SH-SY5Y (cell line): ENCODE data around the gene KCND2.

ENCODE experiments used
- GATA2 ChIP-seq: IDR thresholded peaks from 2 replicates; pipeline ENCODE4 v1.6.1; 2011; ENCODE audit warnings: mild to moderate bottlenecking, low read depth, low read length
- GATA3 ChIP-seq: IDR thresholded peaks from 2 replicates; pipeline ENCODE4 v1.6.1; 2011; ENCODE audit warnings: low read depth, mild to moderate bottlenecking, low read length, moderate library complexity

The KCND2 gene

DNA sequence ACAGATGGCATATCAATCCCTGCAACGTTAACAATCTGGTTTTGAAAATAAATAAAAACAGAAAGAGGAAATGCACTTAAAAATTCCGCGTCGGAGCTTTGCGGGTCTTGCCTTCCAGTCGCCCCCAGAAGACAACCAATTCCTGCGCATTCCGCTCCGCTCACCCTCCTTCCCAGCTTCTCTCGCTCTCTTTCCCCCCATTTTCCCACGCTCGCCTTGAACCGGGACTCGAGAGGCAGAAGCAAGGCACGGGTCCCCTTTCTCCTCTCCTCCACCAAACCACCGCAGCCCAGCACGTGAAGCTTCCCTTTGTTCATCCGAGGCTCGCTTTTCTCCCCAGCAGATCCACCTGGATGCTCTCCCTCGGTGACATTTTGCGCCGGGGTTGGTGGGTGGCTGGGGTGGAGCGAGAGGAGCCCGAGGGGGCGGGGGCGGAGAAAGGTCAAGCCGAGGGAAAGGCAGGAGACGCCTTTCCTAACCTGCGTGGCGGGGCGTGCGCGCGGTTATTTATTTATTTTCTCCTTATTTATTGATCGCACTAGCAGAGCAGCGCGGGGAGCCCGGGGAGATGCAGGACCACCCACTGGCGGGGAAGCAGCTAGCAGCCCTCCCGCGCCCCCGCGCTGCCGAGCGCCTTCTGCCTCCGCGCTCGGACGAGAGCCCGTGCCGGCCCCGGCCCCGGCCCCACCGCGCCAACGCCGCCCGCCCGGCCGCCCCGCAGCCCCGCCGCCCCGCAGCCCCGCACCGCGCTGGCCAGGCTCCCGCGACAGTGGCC lies at the start of gene KCND2:
KCND2 (plus strand) TSS at position 475 of the 775 bp plus-strand sequence.
- TF ChIP-seq GATA3 (no peak), GATA2 (no peak)

DNA sequence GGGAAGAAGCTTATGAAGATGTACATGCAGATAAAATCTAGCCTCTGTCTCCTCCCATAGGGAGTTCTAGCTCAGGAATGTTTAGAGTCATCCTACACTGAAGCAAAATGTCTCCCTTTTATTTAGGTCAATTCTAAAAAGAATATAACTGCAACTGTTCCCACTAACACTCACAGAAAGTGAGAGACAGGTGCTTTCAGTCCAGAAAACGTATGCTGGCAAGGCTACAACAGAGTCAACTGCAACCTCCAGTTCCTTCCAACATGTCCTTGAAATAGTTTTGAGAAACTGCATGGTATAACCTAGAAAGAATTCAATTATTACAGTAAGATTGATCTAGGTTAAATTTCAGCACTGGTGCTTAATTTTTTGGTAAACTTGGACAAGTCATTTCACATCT lies 46.8 kb upstream of the KCND2 start:
- TF ChIP-seq GATA2 (no peak), GATA3 (no peak)

DNA sequence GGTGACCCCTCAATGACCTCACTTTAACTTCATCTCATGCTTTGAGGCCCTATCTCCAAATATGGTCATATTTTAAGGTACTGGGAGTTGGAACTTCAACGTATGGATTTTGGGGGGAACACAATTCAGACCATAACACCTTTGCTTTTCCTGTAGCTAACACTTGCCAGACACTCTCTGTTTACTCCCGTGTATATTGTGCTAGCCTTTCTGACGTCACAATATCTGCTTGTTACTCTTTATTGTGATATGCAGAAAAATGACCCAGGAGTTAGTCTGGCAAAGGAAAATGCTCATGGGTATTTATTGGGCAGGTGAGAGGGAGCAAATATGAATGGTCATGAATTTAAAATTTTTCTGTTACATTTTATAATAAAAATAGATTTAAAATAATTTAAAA lies 45.7 kb upstream of the KCND2 start:
- TF ChIP-seq GATA2: no peak

DNA sequence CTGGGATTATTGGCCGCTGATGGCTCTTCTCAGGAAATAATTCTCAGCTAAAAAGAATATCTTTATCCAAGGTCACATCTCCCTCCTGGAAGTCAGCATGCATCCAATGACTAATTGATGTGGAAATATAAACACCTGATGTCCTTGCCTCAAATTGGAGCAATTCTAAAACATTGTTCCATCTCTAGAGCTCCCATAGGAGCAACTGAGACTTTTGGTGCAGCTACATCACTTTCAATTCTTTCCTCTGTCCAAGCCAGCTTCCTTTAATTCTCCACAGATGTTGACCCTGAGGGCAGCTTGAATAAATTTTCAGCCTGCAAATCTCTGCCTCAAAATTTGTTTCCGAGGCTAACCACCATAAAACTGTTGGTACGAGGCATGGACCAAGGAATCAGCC lies 43.9 kb upstream of the KCND2 start:
- TF ChIP-seq GATA3 (no peak), GATA2 (no peak)

DNA sequence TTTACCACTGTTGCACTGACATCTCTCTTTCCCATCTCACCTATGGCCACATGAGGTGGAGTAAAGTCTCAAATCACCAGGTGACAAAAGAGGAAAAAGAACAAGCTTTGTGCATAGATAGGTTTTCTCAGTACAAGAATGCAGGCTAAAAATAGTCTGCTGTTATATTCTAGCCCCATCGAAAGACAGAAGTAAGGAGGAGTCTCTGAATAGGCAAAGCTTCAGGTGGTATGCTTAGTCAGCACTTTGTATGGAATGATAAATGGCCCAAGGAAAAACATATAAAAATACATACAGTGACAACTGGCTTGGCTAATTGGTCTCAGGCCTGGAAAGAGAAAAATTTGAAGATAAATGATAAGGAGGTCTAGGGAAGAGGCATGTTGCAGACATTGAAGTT lies 39.6 kb upstream of the KCND2 start:
- TF ChIP-seq GATA3: no peak
- TF ChIP-seq GATA2: no peak

DNA sequence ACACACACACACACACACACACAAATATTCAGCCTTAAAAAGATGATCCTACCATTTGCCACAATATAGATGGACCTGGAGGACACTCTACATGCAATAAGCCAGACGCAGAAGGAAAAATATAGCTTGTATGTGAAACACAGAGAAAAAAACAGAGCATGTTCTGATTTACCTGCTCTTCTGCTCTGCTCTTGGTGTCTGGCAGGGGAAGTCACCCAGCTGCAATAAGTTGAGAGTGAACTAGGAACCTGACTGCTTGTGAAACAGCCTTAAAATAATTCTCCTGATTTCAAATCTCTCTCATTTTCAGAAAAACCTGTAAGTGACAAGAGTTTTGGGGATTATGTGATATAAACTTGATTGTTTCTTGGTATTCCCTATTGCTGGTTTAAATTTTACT lies 31.0 kb upstream of the KCND2 start:
- TF ChIP-seq GATA3 (no peak), GATA2 (no peak)

DNA sequence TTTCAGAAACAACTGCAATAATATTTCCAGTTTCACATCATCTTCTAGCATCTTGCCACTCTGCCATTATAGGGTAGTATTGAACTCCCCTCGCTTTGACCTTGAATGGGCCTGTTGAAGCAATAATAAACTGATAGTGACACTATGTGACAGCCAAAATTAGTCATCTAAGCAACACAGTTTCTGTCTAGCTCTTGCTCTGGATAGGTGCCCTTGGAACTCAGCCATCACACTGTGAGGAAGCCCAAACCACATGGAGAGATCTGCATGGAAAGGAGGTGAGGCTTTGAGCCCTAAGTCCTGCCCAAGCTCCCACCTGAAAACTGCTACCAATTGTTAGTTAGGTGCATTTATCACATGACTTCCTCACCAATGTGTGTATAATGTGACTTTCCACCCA lies 18.1 kb upstream of the KCND2 start:
- no peak for TF ChIP-seq GATA3

DNA sequence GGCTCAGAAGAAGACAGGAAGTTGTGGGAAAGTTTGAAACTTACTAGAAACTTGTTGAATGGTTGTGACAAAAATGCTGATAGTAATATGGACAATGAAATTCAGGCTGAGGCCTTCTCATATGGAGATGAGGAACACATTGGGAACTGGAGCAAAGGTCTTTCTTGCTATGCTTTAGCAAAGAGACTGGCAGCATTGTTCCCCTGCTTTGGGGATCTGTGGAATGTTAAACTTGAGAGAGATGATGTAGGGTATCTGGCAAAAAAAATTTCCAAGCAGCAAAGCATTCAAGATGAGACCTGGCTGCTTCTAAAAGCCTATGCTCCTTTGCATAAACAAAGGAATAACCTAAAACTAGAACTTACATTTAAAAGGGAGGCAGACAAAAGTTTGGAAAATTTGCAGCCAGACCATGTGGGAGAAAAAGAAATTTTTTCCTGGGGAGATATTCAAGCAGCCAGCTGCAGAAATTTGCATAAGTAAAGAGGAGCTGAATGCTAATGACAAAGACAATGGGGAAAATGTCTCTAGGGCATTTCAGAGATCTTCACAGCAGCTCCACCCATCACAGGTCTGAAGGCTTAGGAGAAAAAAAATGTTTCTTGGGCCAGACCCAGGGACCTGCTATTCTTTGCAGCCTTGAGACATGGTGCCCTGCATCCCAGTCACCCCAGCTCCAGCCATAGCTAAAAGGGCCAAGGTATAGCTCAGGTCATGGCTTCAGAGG lies 16.5 kb upstream of the KCND2 start:
- TF ChIP-seq GATA2 (no peak), GATA3 (no peak)

DNA sequence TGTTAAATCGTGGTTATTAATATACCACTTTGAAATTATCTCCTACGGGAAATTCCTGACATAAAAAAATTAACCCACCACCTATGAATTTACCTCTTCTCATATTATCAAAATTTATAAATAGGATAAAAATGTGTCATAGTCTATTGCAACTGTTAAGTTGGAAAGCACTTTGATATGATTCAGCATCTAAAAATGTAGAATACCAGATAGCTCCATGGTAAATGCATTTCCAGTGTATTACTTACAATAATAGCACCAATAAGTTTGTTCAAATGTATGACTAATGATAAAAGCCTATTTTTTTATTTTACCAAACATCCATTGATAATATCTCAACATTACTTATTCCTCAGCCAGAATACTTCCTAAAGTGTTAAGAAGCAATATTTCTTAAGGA lies 13.6 kb upstream of the KCND2 start:
- TF ChIP-seq GATA2 (no peak), GATA3 (no peak)

DNA sequence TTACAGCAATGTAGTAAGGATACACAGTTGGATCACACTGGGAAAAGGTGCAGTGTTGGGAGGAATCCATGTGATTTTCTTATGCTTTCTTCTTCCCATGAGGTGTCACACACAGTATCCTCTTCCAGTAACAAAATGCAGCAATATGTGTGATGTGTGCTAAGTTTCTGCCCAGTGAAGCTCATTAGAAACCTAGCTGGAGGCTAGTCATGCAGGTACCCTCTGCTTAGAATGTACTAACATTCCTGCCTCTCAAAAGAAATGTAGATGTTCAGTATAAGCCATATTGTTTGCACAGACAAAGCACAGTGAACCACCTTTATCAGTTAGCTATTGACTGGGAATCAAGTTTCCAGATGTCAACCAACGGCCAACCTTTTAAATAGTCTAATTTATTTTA lies 12.9 kb upstream of the KCND2 start:
- TF ChIP-seq GATA2: no peak
- TF ChIP-seq GATA3: no peak

DNA sequence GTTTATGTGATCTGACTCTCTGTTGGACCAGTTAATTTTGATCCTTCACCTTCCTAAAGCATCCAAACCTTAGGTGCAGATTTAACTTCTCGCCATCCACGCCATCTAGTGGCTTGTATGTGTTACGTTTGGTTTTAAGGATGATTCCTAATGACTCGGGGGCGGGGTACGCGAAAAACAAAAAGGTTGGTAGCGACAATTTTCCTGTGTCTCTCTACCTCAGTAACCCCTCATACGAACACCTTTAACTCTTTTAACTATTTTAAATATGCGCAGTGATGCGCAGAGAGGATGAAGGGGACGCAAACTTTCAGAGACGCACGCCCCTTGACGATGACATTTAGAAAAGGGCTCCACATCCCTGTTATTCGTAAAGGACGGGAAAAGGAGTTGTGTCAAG lies 714 bp upstream of the KCND2 start:
- TF ChIP-seq GATA2: no peak
- no peak for TF ChIP-seq GATA3

DNA sequence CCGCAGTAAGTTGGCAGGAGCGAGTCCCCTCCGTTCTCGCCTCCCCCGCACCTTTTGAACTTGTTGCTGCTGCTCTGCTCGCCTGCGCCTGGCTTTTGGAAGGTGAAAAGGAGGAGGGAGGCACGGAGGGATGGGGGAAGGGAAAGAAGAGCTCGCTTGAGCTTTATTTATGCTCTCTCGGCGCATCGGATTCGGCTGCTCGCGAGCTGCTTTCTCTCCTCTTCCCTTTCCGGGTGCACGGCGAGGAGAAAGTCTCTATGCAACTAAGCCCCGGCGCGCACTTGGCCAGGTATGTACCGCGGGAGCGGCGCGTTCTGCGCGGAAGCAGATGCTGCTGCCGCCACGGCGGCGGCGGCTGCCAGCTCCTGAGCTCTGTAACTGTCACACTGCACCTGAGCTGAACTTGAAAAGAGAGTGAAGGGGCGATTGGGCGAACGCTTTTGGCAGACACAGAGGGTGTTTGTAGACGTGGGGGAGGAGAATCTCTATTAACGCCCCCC lies 551 bp downstream of the KCND2 start:
- no peak for TF ChIP-seq GATA2
- no peak for TF ChIP-seq GATA3

DNA sequence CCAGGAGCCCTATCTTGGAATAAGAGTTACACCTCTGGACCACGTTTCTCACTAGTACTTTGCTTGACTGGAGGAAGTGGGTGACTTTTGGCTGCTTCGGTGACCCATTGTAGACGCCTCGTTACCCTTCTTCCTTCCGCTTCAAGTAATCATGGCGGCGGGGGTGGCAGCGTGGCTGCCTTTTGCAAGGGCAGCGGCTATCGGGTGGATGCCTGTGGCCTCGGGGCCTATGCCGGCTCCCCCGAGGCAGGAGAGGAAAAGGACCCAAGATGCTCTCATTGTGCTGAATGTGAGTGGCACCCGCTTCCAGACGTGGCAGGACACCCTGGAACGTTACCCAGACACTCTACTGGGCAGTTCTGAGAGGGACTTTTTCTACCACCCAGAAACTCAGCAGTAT lies 1.5 kb downstream of the KCND2 start:
- TF ChIP-seq GATA3: no peak
- no peak for TF ChIP-seq GATA2

DNA sequence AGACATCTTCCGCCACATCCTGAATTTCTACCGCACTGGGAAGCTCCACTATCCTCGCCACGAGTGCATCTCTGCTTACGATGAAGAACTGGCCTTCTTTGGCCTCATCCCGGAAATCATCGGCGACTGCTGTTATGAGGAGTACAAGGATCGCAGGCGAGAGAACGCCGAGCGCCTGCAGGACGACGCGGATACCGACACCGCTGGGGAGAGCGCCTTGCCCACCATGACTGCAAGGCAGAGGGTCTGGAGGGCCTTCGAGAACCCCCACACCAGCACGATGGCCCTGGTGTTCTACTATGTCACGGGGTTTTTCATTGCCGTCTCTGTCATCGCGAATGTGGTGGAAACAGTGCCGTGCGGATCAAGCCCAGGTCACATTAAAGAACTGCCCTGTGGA lies 1.9 kb downstream of the KCND2 start:
- TF ChIP-seq GATA2 (no peak), GATA3 (no peak)

DNA sequence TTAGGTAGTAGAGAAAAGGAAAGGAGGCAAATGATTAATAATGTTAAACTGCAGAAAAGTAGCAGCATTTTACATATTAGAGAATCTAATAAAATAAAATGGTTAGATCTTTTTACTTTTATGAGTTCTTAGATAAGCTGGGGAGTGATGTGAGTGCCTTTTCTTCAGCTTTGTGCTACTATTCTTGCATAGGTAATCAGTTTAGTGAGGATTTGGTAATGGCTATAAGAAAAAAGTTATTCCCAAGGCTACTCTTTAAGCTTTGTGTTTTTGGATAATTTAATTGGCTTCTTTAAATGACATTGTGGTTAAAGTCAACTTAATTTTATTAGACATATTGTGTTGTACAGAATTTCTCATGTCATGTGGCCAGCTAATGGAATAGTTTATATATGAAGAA lies 3.7 kb downstream of the KCND2 start:
- no peak for TF ChIP-seq GATA2
- no peak for TF ChIP-seq GATA3
